Measurements from ENCODE around the gene SANBR.
A peak's percentile ranks its signal among the peaks of the same experiment; 100 is the strongest.
"Not testable (repeated sequence)": the region's sequence is repeated elsewhere in the genome, so short reads cannot be mapped to it uniquely, and the experiment has no call there.

SANBR gene

DNA sequence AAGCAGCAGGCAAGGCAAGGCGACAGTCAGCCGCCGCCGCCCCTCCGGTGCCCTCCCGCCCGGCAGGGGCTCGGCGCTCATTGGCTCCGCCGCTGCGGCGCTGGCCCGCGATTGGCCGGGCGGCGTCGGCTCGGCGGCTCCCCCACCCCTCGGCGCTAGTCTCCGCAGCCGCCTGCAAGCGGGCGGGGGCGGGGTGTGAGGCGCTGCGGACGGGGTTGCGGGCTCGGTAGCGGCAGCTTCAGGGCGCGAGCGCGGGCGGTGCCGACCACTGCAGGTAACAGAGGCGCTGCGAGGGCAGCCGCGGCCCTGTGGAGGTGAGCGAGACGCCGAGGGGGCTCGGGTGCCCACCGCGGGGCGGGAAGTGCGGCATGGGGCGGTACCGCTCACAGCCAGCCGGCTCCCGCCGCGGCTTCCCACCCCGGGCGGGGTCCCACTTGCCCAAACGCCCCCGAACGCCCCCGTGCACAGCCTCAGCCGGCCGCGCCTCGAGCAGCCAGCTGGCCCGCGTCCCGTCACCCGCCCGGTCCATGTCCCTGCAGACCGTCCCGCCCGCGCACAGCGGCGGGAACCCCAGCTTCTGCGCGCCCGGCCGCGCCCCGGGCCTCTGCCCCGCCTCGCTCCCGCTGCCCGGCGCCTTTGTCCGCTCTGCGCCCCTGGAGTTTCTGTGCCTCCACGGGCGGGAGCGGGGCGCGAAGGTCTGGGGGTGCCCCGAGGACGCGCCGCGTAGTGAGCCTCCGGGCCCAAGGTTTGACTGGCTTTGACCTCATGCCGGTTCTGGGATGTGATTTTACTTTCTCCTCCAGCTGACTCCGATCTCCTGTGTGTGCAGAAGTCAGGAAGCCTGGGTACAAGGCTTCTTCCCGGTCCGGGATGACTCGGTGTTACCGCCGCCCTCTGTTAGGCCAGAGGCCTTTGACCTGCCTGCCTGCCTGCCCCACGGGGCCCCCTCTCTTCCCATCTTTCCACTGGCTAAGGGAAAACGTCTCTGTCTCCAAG is at the start of gene SANBR:
SANBR (plus strand) TSS at position 158 of the 996 bp plus-strand sequence. CDS start 4,480 bp downstream, outside the sequence.
- DNase-seq = peak; percentile 84

- no peak for DNase-seq
Observed at GRCh38 chr2:61015976-61016375, 49.7 kb upstream of the SANBR start.

GRCh38 chr2:61016392-61017002 is 49.2 kb upstream of the SANBR start:
- DNase-seq = no peak

DNA sequence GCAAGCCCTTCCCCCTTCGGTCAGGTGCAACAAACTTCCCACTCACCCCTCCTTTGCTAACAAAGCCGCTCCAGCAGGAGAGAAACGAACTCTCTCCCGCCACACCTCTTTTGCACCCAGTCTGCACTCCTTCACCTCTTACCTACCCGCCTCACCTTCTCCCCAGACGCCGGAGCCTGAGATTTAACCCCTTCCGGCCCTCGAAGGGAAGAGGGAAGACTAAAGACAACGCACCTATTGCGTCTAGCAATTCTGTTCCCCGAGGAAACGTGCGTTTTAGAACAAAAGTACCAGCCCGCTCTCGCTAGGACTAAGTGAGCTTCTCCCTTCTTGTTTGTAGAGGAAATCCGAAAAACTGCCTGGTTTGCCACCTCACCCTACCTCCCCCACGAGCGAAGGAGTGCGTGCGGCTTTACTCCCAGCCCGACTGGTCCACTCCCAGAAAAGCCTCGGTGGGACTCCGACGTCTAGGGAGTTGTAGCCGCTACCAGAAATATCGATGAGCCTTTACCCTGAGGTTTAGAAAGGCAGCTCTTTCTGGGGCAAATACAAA is 48.6 kb upstream of the SANBR start:
- DNase-seq = peak; percentile 77

GRCh38 chr2:61017556-61018317 is 47.9 kb upstream of the SANBR start, which contains the start of the genes PEX13 and PUS10:
Gene PEX13 (plus strand): TSS chr2:61017720. CDS start chr2:61017760, 40 bp downstream.
Gene PUS10 (minus strand): TSS chr2:61018255. CDS start chr2:61011890, 6,365 bp downstream.
- DNase-seq = peak; percentile 47

GRCh38 chr2:61018318-61018755 is 47.3 kb upstream of the SANBR start:
- DNase-seq = no peak

GRCh38 chr2:61018798-61019197 is 46.9 kb upstream of the SANBR start:
- DNase-seq = no peak

GRCh38 chr2:61021228-61021660 is 44.4 kb upstream of the SANBR start:
- DNase-seq = no peak

- no peak for DNase-seq
Observed at GRCh38 chr2:61023670-61024069, 42.0 kb upstream of the SANBR start.

DNA sequence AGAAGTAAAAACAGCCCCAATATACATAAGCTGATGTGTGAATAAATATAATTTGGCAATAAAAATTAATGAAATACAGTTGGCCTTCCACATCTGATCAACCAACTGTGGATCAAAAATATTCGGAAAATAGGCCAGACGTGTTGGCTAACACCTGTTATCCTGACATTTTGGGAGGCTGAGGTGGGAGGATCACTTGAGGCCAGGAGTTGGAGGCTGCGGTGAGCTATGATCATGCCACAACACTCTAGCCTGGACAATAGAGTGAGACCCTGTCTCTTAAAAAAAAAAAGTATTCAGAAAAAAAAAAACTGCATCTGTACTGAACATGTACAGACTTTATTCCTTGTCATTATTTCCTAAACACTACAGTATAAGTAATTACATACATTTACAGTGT is 36.1 kb upstream of the SANBR start:
- DNase-seq = no peak

GRCh38 chr2:61034592-61034991 is 31.1 kb upstream of the SANBR start:
- not testable (repeated sequence) for DNase-seq

GRCh38 chr2:61036643-61037042 is 29.0 kb upstream of the SANBR start:
- DNase-seq = not testable (repeated sequence)

DNA sequence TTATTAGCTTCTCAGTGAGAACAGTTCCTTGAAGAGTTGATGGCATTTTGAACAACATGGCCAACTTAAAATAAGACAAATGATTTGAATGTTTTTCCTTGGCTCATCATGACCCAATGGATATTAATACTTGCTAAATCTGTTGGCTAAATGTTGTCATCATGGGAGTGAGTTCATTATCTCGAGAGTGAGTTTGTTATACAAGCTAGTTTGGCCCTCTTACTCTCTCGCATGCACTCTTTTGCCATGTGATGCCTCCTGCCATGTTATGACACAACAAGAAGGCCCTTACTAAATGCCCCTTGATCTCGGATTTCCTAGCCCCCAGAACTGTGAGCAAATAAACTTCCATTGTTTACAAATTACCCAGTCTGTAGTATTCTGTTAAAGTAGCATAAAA is 22.9 kb upstream of the SANBR start:
- DNase-seq = no peak

- no peak for DNase-seq
Observed at GRCh38 chr2:61044636-61045035, 21.0 kb upstream of the SANBR start.

DNA sequence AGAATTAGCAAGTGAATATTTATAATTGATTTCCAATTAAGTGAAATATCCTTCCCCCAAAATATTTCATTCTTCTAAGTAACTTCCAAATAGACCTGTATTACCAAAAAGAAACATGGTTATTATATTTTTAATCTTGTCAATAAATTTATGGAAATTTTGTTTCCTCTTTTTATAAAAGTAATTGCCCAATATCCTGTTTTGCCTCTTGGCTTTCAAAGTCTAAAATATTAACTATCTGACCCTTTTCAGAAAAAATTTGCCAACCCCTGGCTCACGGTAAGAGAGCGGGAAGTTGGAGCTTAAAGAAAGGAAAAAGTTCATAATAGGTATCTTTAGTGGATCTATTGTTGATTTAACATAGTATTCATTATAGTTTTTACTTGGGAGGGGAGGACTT is 20.4 kb upstream of the SANBR start:
- no peak for DNase-seq

- no peak for DNase-seq
Observed at GRCh38 chr2:61045999-61046398, 19.7 kb upstream of the SANBR start.

DNA sequence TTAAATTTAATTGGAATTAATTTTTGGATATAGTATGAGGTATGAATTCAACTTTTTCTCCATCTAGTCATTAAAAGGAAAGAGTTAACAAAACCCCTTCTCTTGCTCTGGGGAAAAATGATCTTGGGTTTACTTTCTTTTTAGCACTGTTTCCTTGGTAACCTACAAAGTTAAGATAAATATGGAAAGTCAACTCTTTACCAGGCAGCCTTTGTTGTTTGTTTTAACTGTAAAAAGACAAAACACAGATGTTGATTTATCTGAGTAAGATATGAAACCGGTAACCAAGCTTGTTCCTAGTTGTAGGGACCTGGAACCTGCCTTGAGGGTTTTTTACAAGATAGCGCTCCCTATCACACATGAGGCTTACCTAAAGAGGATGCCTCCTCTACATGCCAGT is 10.1 kb upstream of the SANBR start:
- peak; percentile 6 for DNase-seq

GRCh38 chr2:61057562-61057961 is 8.1 kb upstream of the SANBR start:
- DNase-seq = no peak

- no peak for DNase-seq
Observed at GRCh38 chr2:61059382-61059781, 6.3 kb upstream of the SANBR start.

- DNase-seq = no peak
Observed at GRCh38 chr2:61074100-61074499, 8.4 kb downstream of the SANBR start.

GRCh38 chr2:61085883-61086282 is 20.2 kb downstream of the SANBR start:
- no peak for DNase-seq

GRCh38 chr2:61089797-61090196 is 24.1 kb downstream of the SANBR start:
- no peak for DNase-seq

All from CD4-positive, alpha-beta T cell treated with Interleukin-17A for 1 hour (primary cell).